Stimulated activated CD4-positive, alpha-beta T cell treated with anti-CD3 and anti-CD28 coated beads, Interleukin-15, amount 100 ng/mL, for 48 hours (primary cell): ENCODE results near the gene TSHZ1.

Source experiments
- DNase-seq, 2 donors: peaks; one replicate each; pipeline ENCODE4 v3.0.0-alpha.2; 2020; ENCODE audit warnings: low read depth in 2 of 2

TSHZ1 gene

GRCh38 chr18:75210274-75211001 is at the start of gene TSHZ1:
TSHZ1 (plus strand) TSS chr18:75210797; CDS start chr18:75211877, 1,080 bp downstream.
- DNase-seq = no peak

GRCh38 chr18:75161256-75162028 is 49.2 kb upstream of the TSHZ1 start:
- DNase-seq = no peak

- no peak for DNase-seq
Measured at GRCh38 chr18:75162467-75162866, 48.1 kb upstream of the TSHZ1 start.

GRCh38 chr18:75162978-75163377 is 47.6 kb upstream of the TSHZ1 start:
- DNase-seq = no peak

- DNase-seq = no peak
Measured at GRCh38 chr18:75163736-75164135, 46.9 kb upstream of the TSHZ1 start.

GRCh38 chr18:75164479-75164878 is 46.1 kb upstream of the TSHZ1 start:
- DNase-seq = no peak

- DNase-seq = no peak
Measured at GRCh38 chr18:75165926-75166325, 44.7 kb upstream of the TSHZ1 start.

- DNase-seq = no peak
Measured at GRCh38 chr18:75167137-75167536, 43.5 kb upstream of the TSHZ1 start.

- no peak for DNase-seq
Measured at GRCh38 chr18:75167759-75168618, 42.6 kb upstream of the TSHZ1 start.

GRCh38 chr18:75168619-75169018 is 42.0 kb upstream of the TSHZ1 start:
- no peak for DNase-seq

- DNase-seq = no peak
Measured at GRCh38 chr18:75169411-75169810, 41.2 kb upstream of the TSHZ1 start.

GRCh38 chr18:75170022-75170789 is 40.4 kb upstream of the TSHZ1 start:
- DNase-seq = no peak

GRCh38 chr18:75170916-75171315 is 39.7 kb upstream of the TSHZ1 start:
- DNase-seq = no peak

GRCh38 chr18:75172299-75173124 is 38.1 kb upstream of the TSHZ1 start:
- DNase-seq = no peak

GRCh38 chr18:75173125-75173432 is 37.5 kb upstream of the TSHZ1 start:
- no peak for DNase-seq

GRCh38 chr18:75173738-75174137 is 36.9 kb upstream of the TSHZ1 start:
- DNase-seq = no peak

- no peak for DNase-seq
Measured at GRCh38 chr18:75176849-75177248, 33.7 kb upstream of the TSHZ1 start.

GRCh38 chr18:75178376-75178775 is 32.2 kb upstream of the TSHZ1 start:
- no peak for DNase-seq

- no peak for DNase-seq
Measured at GRCh38 chr18:75179819-75180600, 30.6 kb upstream of the TSHZ1 start.

GRCh38 chr18:75183524-75183923 is 27.1 kb upstream of the TSHZ1 start:
- no peak for DNase-seq
